ENCODE results near the gene MBD1.

DNA sequence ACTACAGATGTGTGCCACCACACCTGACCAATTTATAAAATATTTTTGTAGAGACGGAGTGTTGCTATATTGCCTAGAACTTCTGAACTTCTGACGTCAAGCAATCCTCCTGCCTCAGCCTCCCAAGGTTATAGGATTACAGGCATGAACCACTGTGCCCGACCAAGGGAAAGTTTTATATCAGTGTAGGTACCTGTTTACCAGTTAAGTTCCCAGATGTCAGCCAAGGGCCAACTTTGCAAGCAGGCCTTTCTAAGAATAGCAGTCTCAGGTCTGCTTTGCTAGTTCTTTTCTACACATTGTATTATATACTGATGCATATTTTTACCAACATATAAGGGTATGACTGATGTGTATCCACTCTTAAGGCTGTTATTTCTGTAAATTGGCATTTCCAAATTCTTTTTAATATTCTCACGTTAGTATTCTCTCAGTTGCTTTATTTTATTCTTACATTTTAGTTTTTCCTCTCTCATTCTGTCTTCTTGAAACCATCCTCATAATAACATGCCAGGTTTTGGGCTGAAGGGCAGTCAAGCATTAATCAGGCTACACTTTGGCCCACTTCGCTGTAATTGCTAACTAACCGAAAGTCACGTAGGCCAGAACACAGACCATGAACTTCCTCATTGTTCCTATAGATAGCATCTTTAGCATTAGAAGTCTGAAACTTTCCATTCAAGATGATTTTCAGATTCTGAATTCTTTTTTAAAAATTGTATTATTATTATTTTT lies 31.1 kb upstream of the MBD1 start:
- no peak for TF ChIP-seq POLR2A (IDR thresholded peaks at IDR 0.05)
- TF ChIP-seq, protein P1, sequence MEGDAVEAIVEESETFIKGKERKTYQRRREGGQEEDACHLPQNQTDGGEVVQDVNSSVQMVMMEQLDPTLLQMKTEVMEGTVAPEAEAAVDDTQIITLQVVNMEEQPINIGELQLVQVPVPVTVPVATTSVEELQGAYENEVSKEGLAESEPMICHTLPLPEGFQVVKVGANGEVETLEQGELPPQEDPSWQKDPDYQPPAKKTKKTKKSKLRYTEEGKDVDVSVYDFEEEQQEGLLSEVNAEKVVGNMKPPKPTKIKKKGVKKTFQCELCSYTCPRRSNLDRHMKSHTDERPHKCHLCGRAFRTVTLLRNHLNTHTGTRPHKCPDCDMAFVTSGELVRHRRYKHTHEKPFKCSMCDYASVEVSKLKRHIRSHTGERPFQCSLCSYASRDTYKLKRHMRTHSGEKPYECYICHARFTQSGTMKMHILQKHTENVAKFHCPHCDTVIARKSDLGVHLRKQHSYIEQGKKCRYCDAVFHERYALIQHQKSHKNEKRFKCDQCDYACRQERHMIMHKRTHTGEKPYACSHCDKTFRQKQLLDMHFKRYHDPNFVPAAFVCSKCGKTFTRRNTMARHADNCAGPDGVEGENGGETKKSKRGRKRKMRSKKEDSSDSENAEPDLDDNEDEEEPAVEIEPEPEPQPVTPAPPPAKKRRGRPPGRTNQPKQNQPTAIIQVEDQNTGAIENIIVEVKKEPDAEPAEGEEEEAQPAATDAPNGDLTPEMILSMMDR (IDR thresholded peaks at IDR 0.05): no peak
- TF ChIP-seq POLR2AphosphoS5 (IDR thresholded peaks at IDR 0.05): no peak
- no peak for TF ChIP-seq EP300 (IDR thresholded peaks at IDR 0.05)
